ENCODE results near the gene FLOT1.

The FLOT1 gene

GRCh38 chr6:30678964-30679726 is 63.3 kb downstream of the FLOT1 start:
- DNase-seq: peak; percentile 77 to 95 (median 93)
